HT-29 (cell line): ENCODE results near the gene MMRN2. TPM values are rescaled to one million over a fixed set of nuclear protein-coding genes. Genes with fewer than 3 reads are reported as not detected.

Experiments used
- DNase-seq: peaks from one replicate; pipeline ENCODE4 v3.0.0-alpha.2; 2015; ENCODE audit warnings: low spot score
- small RNA-seq: library from RNA; depleted of rRNA; stranded (forward); fragments of <200 nt; gene quantifications from one replicate; pipeline ENCODE3, GENCODE V24; 2014
- total RNA-seq: library from RNA; depleted of rRNA; stranded (reverse); fragments of >200 nt; shearing (Covaris generic); gene quantifications from 2 replicates; pipeline ENCODE4 v1.2.3, GENCODE V29; 2014; rRNA removed

Gene MMRN2
- total RNA-seq, 1 experiment from 2014 or later = 26.6 TPM

DNA sequence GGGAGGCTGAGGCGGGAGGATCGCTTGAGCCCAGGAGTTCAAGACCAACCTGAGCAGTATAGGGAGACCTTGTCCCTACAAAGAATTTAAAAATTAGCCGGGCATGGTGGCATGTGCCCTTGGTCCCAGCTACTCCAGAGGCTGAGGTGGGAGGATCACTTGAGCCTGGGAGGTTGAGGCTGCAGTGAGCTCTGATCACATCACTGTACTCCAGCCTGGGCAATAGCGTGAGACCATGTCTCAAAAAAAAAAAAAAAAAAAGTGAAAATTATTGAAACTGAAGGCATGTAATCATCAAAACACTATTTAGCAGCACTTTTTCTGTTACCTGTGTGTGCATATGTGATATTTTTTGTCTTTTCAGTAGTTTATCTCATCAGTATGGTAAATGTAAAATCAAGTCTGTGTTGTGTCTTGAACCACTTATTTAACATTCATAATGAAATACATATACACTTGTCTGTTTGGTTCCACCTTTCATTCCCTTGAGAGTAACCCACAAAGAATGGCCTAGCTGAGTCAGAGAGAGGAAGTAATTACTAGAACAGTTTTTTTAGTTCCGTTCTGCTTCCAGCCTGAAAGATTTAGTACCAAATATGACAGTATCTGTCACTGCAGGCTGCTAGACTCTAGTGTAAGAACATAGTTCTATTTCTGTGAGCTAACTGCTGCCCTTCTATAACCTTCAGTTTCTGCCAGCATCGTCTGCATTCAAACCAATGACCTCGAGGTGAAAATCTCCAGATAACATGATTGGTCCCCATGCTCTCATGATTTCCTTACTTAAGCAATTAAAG, 68.6 kb downstream of the MMRN2 start:
- no peak for DNase-seq

Small RNA genes lying within 50 kb of the gene (small RNA-seq; reads per million reads assigned to genes)
- not detected for gene BMS1P3
- gene RNU1-19P = 0.29 reads per million

Other genes starting within 250 kb of the MMRN2 start
- 11.2 and 16.4 TPM in 2 replicates for gene BMPR1A, start 201.0 kb downstream of the MMRN2 start, total RNA-seq
- 647 and 699 TPM in 2 replicates for gene SNCG, start 984 bp upstream of the MMRN2 start, total RNA-seq
- gene ADIRF, start 10.9 kb upstream of the MMRN2 start, total RNA-seq = 1.6 and 3.1 TPM in 2 replicates
- gene FAM25A, start 62.7 kb upstream of the MMRN2 start, total RNA-seq = 0.76 TPM in 1 of 2 replicates, not detected in the other
- 114 and 127 TPM in 2 replicates for gene GLUD1, start 137.2 kb upstream of the MMRN2 start, total RNA-seq
- gene SHLD2, start 137.6 kb upstream of the MMRN2 start, total RNA-seq = 18.1 and 18.6 TPM in 2 replicates